ENCODE results near the gene EMX1.

Gene EMX1

DNA sequence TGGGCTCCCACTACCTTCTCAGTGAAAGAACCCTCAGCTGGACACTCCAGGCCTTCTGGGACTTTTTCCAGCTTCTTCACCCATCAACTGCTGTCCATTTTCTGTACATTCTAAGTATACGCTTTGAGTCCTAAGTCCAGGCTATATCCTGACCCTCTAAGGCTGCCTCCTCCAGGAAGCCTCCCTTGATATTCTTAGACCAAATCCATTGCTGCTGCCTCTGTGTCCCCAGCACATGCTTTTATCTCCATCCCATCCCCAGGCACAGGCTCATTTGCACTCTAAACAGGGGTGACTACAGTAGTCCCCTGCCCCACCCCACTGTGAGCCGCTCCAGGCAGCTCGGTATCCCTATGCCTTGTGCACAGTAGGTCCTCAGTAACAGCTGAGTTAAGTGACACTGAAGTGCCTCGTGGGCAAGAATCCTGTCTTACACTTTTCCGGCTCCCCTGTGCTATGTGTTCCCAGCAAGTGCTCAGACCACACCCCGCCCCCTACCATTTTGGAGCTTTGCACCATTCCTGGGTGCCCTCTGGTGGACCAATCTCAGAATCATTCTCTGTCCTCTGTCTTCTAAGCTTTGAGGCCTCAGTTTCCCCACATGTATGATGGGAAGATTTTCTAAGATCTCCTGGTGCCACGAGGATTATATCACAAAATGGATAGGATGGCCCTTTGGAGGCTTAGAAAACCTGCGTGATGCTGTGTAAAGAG is 34.9 kb downstream of the EMX1 start:
- H3K9me3 ChIP-seq (ENCODE audit: insufficient read depth, low read length) = no peaks in the 10 kb centered on the region
- peaks cover 19% of the 10 kb centered on the region for H3K36me3 ChIP-seq (ENCODE audit: insufficient read depth, insufficient read length, low read length)
- DNase-seq (ENCODE audit: low read depth, low spot score) = no peak
- no peaks in the 10 kb centered on the region for H3K27me3 ChIP-seq (ENCODE audit: insufficient read depth, insufficient read length)
- no peak for TF ChIP-seq SUZ12 (IDR thresholded peaks at IDR 0.05; ENCODE audit: extremely low read depth, insufficient read depth, insufficient read length)
- TF ChIP-seq ZNF274 (IDR thresholded peaks at IDR 0.05; ENCODE audit: low read depth, low read length) = no peak
- no peak for TF ChIP-seq YY1 (IDR thresholded peaks at IDR 0.05; ENCODE audit: insufficient read depth, insufficient read length)
- H3K4me1 ChIP-seq (ENCODE audit: insufficient read depth, insufficient read length) = peaks cover 11% of the 10 kb centered on the region
- no peak overlapping the region for H3K4me3 ChIP-seq (ENCODE audit: insufficient read length, low read depth)
- H3K9ac ChIP-seq (ENCODE audit: insufficient read length, low read depth) = no peak overlapping the region

GRCh38 chr2:72952961-72953360 is 35.6 kb downstream of the EMX1 start:
- H3K36me3 ChIP-seq (ENCODE audit: insufficient read depth, insufficient read length, low read length) = peaks cover 25% of the 10 kb centered on the region
- no peaks in the 10 kb centered on the region for H3K9me3 ChIP-seq (ENCODE audit: insufficient read depth, low read length)
- peaks cover 11% of the 10 kb centered on the region for H3K4me1 ChIP-seq (ENCODE audit: insufficient read depth, insufficient read length)
- H3K4me3 ChIP-seq (ENCODE audit: insufficient read length, low read depth) = no peak overlapping the region
- DNase-seq (ENCODE audit: low read depth, low spot score) = no peak
- TF ChIP-seq YY1 (IDR thresholded peaks at IDR 0.05; ENCODE audit: insufficient read depth, insufficient read length) (no peak), ZNF274 (IDR thresholded peaks at IDR 0.05; ENCODE audit: low read depth, low read length) (no peak), SUZ12 (IDR thresholded peaks at IDR 0.05; ENCODE audit: extremely low read depth, insufficient read depth, insufficient read length) (no peak)
- no peaks in the 10 kb centered on the region for H3K27me3 ChIP-seq (ENCODE audit: insufficient read depth, insufficient read length)
- no peak overlapping the region for H3K9ac ChIP-seq (ENCODE audit: insufficient read length, low read depth)

- no peak overlapping the region for H3K4me3 ChIP-seq (ENCODE audit: insufficient read length, low read depth)
Measured at GRCh38 chr2:72953528-72953927, 36.2 kb downstream of the EMX1 start.

GRCh38 chr2:72953976-72954375 is 36.7 kb downstream of the EMX1 start:
- peaks cover 11% of the 10 kb centered on the region for H3K4me1 ChIP-seq (ENCODE audit: insufficient read depth, insufficient read length)
- H3K9me3 ChIP-seq (ENCODE audit: insufficient read depth, low read length) = no peaks in the 10 kb centered on the region
- H3K27me3 ChIP-seq (ENCODE audit: insufficient read depth, insufficient read length) = no peaks in the 10 kb centered on the region
- no peak overlapping the region for H3K4me3 ChIP-seq (ENCODE audit: insufficient read length, low read depth)
- H3K9ac ChIP-seq (ENCODE audit: insufficient read length, low read depth) = no peak overlapping the region
- TF ChIP-seq YY1 (IDR thresholded peaks at IDR 0.05; ENCODE audit: insufficient read depth, insufficient read length) (no peak), ZNF274 (IDR thresholded peaks at IDR 0.05; ENCODE audit: low read depth, low read length) (no peak), SUZ12 (IDR thresholded peaks at IDR 0.05; ENCODE audit: extremely low read depth, insufficient read depth, insufficient read length) (no peak)
- DNase-seq (ENCODE audit: low read depth, low spot score) = no peak
- peaks cover 32% of the 10 kb centered on the region for H3K36me3 ChIP-seq (ENCODE audit: insufficient read depth, insufficient read length, low read length)

More at GRCh38 chr2:72953528-72953927, 36.2 kb downstream of the EMX1 start:
- no peaks in the 10 kb centered on the region for H3K9me3 ChIP-seq (ENCODE audit: insufficient read depth, low read length)
- no peaks in the 10 kb centered on the region for H3K27me3 ChIP-seq (ENCODE audit: insufficient read depth, insufficient read length)
- TF ChIP-seq SUZ12 (IDR thresholded peaks at IDR 0.05; ENCODE audit: extremely low read depth, insufficient read depth, insufficient read length) (no peak), ZNF274 (IDR thresholded peaks at IDR 0.05; ENCODE audit: low read depth, low read length) (no peak)
- DNase-seq (ENCODE audit: low read depth, low spot score) = no peak
- no peak overlapping the region for H3K9ac ChIP-seq (ENCODE audit: insufficient read length, low read depth)
- peaks cover 30% of the 10 kb centered on the region for H3K36me3 ChIP-seq (ENCODE audit: insufficient read depth, insufficient read length, low read length)
- H3K4me1 ChIP-seq (ENCODE audit: insufficient read depth, insufficient read length) = peaks cover 11% of the 10 kb centered on the region

DNA sequence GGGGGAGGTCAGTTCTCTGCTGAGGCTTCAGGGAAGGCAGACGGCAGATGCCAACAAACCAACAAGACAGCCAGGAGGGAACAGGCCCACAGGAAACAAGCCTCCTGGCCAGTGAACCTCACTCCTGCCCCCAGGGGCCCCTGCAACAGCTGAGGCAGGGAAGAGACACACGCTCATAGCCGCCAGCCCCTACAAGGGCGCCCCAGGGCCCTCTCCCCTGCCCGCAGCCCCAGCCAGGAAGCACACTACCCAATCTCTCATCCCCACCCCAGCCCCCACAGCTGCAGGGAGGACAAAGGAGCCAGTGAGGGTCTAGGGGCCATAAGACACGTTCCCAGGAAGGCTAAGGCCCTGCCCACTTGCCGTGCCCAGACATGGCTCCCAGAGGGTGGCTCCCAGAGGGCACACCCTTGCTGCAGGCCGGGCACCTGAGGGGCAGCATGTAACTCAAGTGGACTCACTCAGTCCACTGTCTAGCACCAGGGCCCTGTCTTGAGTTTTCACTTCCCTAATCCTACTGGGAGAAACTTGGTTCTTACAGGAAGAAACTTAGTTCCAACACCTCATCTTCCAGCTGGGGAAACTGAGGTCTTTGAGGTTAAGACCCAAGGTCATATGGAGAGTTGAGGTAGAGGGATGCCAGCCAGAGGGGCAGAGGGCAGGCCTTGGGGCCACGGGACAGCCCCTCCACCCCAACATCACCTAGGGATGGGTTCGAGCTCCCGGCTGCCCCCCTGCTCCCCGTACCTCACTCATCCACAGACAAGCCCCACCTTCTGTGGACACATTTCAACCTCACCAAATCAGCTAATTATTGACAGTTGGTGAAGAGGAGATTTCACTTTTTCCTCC is 37.3 kb downstream of the EMX1 start:
- peaks cover 32% of the 10 kb centered on the region for H3K36me3 ChIP-seq (ENCODE audit: insufficient read depth, insufficient read length, low read length)
- TF ChIP-seq SUZ12 (IDR thresholded peaks at IDR 0.05; ENCODE audit: extremely low read depth, insufficient read depth, insufficient read length) = no peak
- TF ChIP-seq YY1 (IDR thresholded peaks at IDR 0.05; ENCODE audit: insufficient read depth, insufficient read length) = no peak
- no peak for TF ChIP-seq ZNF274 (IDR thresholded peaks at IDR 0.05; ENCODE audit: low read depth, low read length)
- peaks cover 11% of the 10 kb centered on the region for H3K4me1 ChIP-seq (ENCODE audit: insufficient read depth, insufficient read length)
- H3K9ac ChIP-seq (ENCODE audit: insufficient read length, low read depth) = no peak overlapping the region
- DNase-seq (ENCODE audit: low read depth, low spot score) = no peak
- H3K9me3 ChIP-seq (ENCODE audit: insufficient read depth, low read length) = no peaks in the 10 kb centered on the region
- H3K27me3 ChIP-seq (ENCODE audit: insufficient read depth, insufficient read length) = no peaks in the 10 kb centered on the region
- H3K4me3 ChIP-seq (ENCODE audit: insufficient read length, low read depth) = no peak overlapping the region

DNA sequence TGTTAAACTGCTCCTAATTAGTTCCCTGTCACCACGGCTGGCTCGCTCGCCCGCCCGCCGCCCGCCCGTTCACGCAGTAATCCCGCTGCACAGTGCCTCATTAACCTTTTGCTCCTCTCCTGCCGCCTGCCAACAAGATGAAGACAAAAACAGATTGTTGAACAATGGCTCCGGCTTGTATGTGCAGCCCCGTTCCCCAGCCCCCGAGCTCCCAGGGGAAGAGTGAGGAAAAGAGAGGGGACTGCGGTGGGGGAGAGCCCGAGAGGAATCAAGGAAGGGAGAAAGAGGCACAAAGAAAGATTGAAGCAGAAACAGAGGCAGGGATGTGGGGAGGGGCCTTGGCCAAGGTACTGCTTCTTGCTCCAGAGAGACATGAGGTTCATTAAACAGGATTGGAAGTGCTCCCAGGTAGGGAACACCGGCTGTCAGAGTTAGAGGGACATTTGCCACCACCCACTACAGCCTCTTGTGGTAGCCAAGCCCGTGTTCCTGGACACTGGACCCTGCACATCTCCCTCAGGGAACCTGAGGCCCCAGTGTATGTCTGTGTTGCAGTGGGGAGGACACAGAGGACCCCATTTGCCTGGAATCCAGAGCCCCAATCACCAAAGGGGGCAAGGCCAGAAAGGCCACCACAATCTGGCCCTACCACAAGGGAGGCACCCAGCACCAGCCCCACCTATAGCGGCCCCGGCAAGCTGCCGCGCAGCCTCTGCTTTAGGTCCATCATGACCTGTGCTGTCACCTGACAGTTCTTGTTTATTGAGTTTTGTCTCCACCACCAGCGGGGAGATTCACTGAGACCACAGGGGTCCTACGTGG is 38.1 kb downstream of the EMX1 start:
- TF ChIP-seq SUZ12 (IDR thresholded peaks at IDR 0.05; ENCODE audit: extremely low read depth, insufficient read depth, insufficient read length) (no peak), ZNF274 (IDR thresholded peaks at IDR 0.05; ENCODE audit: low read depth, low read length) (no peak), YY1 (IDR thresholded peaks at IDR 0.05; ENCODE audit: insufficient read depth, insufficient read length) (no peak)
- Histone ChIP-seq H3K4me1 (ENCODE audit: insufficient read depth, insufficient read length) (peaks cover 9% of the 10 kb centered on the region), H3K9ac (ENCODE audit: insufficient read length, low read depth) (no peak overlapping the region), H3K27me3 (ENCODE audit: insufficient read depth, insufficient read length) (no peaks in the 10 kb centered on the region), H3K4me3 (ENCODE audit: insufficient read length, low read depth) (no peak overlapping the region), H3K36me3 (ENCODE audit: insufficient read depth, insufficient read length, low read length) (peaks cover 29% of the 10 kb centered on the region), H3K9me3 (ENCODE audit: insufficient read depth, low read length) (no peaks in the 10 kb centered on the region)
- DNase-seq (ENCODE audit: low read depth, low spot score) = no peak

Data from NT2/D1 (cell line).